HG03342 (cell line): Measurements from ENCODE around the gene SIRPA.

Experiments used
- ATAC-seq: cut with Tn5 transposase; IDR thresholded peaks from one replicate; pipeline ENCODE4 v1.9.1; 2021; ENCODE audit warnings: mild to moderate bottlenecking, moderate library complexity; ENCODE audit not compliant: unreplicated experiment

Gene SIRPA

DNA sequence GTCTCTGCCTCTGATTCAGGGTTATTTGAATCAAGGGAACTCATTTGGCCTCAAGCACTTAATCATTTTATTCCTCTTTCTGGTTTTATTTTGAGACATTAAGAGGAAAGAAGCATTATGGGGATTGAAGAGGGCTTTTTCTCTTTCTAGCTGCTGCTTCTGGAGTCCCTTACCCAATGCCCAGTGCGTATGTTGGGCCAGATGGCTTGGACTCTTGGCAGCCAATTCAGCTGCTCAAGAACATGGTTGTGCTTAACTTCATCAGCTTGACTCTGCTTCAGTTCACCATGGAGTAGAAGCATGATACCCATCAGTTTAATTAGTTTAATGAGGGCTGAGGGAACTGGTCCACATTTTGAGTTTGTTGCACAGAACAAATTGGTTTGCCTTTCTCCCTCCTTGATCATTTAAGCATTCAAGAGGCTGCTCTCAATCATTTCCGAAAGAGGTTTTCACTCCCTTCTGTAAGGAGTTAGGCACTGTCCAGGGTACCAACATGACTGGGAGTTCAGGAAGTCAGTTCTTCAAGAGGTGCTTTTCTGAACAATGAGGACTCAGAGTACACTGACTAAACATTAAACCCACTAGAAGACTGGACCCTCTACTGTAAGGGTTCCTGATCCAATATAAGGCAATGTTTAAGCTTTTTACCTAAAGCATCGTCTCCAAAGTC is 84.0 kb downstream of the SIRPA start:
- no peak for ATAC-seq

DNA sequence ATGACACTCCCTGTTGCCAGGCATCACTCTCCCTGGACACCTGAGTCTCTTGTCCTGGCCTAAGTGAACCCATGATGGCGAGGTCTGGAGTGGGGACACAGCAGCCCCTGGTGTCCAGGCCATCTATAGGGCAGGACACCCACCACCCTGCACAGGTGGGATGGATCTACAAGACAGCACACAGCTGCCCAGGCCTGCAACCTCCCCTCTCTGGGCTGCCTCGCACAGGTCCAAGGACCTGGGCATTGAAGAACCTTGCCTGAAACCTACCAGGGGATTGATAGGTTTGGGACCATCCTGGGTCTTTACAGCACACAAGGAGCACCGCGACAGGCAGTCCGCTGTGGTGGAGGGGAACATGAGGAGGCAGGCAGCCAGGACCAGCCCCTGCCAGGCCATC is 87.5 kb downstream of the SIRPA start:
- ATAC-seq: no peak

DNA sequence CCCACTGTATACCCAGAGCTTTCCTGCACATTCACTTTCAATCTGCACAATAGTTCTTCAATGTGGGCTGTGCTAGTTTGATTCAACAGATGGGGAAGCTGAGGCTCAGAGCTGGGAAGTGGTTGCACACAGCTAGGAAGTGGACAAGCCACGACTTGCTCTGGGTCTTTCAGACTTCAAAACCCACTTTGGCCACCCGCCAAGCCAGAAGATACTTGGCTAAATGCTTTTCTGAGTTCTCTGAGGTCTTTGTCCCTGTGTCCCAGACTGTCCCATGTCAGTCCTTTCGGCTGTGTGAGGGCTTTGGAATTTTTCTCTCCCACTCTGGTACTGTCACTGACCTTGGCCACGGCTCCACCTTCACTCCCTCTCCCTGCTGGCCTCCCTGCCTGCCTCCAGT is 88.1 kb downstream of the SIRPA start:
- ATAC-seq: no peak

DNA sequence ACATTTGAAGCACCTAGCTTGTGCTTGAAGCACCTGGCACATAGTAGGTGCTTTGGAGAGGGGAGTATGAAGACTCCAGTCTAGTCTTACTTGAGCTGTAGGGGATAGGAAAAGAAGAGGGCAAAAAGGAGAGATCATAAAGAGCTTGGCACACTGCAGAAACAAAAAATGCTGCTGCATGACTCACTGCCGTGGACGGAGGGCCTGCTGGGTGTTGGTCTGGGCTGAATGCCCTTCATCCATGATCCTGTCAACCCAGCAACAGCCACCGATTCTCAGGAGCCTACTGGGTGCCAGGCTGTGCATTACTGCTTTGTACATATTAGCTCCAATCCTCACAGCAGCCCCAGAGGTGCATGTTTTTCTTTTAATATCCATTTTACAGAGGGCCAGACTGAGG is 92.6 kb downstream of the SIRPA start:
- no peak for ATAC-seq
